Measurements from ENCODE around the gene HCK.

GRCh38 chr20:32070282-32070681 is 18.2 kb downstream of the HCK start:
- TF ChIP-seq POLR2AphosphoS5 (IDR thresholded peaks at IDR 0.05; ENCODE audit: borderline replicate concordance, low read depth, low read length), result no peak
- TF ChIP-seq EZH2 (IDR thresholded peaks at IDR 0.05), result no peak
- TF ChIP-seq FOXP2 (optimal IDR thresholded peaks at IDR 0.05; ENCODE audit: control extremely low read depth, extremely low read length, insufficient read depth), result no peak
